ENCODE results near the gene GAS6.

Gene GAS6

GRCh38 chr13:113813749-113814434 is 50.0 kb downstream of the GAS6 start:
- H3K4me1 ChIP-seq, result peaks cover 28 to 50% (median 44%) of the 10 kb centered on the region in 10 experiments
- TF ChIP-seq Cebpa-rat (IDR thresholded peaks at IDR 0.05), result no peak
- H3K4me2 ChIP-seq, result no peak overlapping the region
- H3K27ac ChIP-seq, result no peak overlapping the region
- peaks cover 2 to 19% (median 12%) of the 10 kb centered on the region in 11 experiments; a peak in 21 of 22 replicates for H3K36me3 ChIP-seq
- H3K9ac ChIP-seq, result no peak overlapping the region
- peaks cover 16 to 30% (median 26%) of the 10 kb centered on the region in 11 experiments for H4K20me1 ChIP-seq
- no peak overlapping the region for H3K4me3 ChIP-seq
- peaks cover 0 to 13% (median 0%) of the 10 kb centered on the region in 11 experiments; a peak in 3 of 22 replicates for H3K27me3 ChIP-seq
- H3K9me3 ChIP-seq (replicated peaks in 1 of 11), result peaks cover 14 to 46% (median 22%) of the 10 kb centered on the region in 11 experiments

DNA sequence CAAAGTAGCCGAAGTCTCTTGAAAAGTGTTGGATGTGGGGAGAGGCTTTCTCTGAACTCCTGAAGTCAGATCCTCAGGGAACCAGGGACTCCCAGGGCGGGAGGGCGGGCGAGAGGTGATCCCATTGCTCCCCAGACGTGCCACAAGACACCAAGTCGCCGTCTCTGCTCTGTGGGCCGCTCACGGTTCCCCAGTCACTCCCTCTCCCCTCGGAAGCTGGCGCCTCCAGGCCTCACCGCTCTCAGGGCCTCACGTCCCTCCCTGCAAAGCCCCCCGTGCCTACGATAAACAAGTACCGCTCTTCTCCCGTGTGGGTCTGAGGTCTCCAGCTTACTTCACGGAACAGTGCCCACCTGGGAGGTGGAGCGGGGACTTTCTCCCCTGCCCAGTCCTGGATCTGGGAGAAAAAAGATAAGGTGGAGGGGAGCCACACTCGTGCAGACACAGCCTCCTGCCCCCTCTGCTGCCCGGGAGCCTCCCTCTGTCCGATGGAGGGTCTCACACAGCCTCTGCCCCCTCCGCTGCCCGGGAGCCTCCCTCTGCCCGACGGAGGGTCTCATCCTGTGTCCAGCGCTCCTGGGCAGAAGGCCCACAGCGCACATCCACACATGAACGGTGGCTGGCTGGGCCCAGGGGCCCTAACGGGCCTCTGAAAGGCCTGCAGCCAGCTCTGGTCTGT is 50.7 kb downstream of the GAS6 start:
- Histone ChIP-seq H4K20me1 (peaks cover 9 to 23% (median 19%) of the 10 kb centered on the region in 11 experiments), H3K9me3 (replicated peaks in 1 of 11) (peaks cover 21 to 53% (median 29%) of the 10 kb centered on the region in 11 experiments), H3K27me3 (peaks cover 0 to 20% (median 0%) of the 10 kb centered on the region in 11 experiments; a peak in 3 of 22 replicates), H3K4me2 (no peak overlapping the region), H3K27ac (no peak overlapping the region), H3K4me3 (no peak overlapping the region), H3K9ac (no peak overlapping the region), H3K36me3 (peaks cover 0 to 12% (median 5%) of the 10 kb centered on the region in 11 experiments; a peak in 18 of 22 replicates), H3K4me1 (peaks cover 22 to 43% (median 37%) of the 10 kb centered on the region in 10 experiments)
- TF ChIP-seq Cebpa-rat (IDR thresholded peaks at IDR 0.05), result no peak

GRCh38 chr13:113812178-113813040 is 51.5 kb downstream of the GAS6 start:
- Histone ChIP-seq H3K4me2 (no peak overlapping the region), H3K9ac (no peak overlapping the region), H4K20me1 (peaks cover 1 to 15% (median 11%) of the 10 kb centered on the region in 11 experiments; a peak in 17 of 22 replicates), H3K36me3 (peaks cover 0 to 6% (median 0%) of the 10 kb centered on the region in 11 experiments; a peak in 2 of 22 replicates), H3K4me1 (peaks cover 14 to 40% (median 30%) of the 10 kb centered on the region in 10 experiments), H3K9me3 (replicated peaks in 1 of 11) (peaks cover 28 to 61% (median 37%) of the 10 kb centered on the region in 11 experiments), H3K27ac (no peak overlapping the region), H3K27me3 (peaks cover 0 to 20% (median 0%) of the 10 kb centered on the region in 11 experiments; a peak in 3 of 22 replicates), H3K4me3 (no peak overlapping the region)
- no peak for TF ChIP-seq Cebpa-rat (IDR thresholded peaks at IDR 0.05)

DNA sequence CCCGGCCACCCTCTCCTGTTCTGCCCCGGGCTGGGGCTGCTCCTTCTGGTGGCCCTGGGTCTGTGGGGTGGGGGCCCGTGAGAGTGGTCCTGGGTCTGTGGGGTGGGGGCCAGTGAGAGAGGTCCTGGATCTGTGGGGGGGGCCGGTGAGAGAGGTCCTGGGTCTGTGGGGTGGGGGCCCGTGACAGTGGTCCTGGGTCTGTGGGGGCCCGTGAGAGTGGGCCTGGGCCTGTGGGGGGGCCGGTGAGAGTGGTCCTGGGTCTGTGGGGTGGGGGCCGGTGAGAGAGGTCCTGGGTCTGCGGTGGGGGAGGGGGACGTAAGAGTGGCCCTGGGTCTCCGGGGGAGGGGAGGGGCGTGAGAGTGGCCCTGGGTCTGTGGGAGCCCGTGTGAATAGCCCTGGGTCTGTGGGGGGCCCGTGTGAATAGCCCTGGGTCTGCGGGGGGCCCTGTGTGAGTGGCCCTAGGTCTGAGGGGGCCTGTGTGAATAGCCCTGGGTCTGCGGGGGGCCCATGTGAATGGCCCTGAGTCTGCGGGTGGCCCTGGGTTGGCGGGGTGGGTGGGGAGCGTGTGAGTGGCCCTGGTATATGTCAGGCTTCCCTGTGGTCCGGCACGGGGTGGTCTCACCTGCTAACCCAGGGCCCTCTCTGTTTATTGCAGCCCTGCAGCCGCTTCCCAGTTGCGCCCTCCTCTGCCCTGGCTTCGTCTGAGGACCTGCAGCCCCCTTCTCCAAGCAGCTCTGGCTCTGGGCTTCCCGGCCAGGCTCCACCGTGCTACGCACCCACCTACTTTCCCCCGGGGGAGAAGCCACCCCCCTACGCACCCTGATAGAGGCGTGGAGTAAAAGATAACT is 52.6 kb downstream of the GAS6 start:
- Histone ChIP-seq H3K27me3 (peaks cover 0 to 26% (median 0%) of the 10 kb centered on the region in 11 experiments; a peak in 5 of 22 replicates), H3K27ac (no peak overlapping the region), H3K4me2 (peak overlapping the region in 8 of 11 experiments; percentile 23 to 80 (median 66); a peak in 13 of 22 replicates), H3K9ac (no peak overlapping the region), H3K4me3 (no peak overlapping the region), H3K36me3 (peaks cover 0 to 2% (median 0%) of the 10 kb centered on the region in 11 experiments; a peak in 1 of 22 replicates), H3K9me3 (replicated peaks in 1 of 11) (peaks cover 39 to 72% (median 48%) of the 10 kb centered on the region in 11 experiments), H3K4me1 (peaks cover 6 to 32% (median 21%) of the 10 kb centered on the region in 10 experiments), H4K20me1 (peaks cover 0 to 7% (median 3%) of the 10 kb centered on the region in 11 experiments; a peak in 12 of 22 replicates)
- no peak for TF ChIP-seq Cebpa-rat (IDR thresholded peaks at IDR 0.05)

DNA sequence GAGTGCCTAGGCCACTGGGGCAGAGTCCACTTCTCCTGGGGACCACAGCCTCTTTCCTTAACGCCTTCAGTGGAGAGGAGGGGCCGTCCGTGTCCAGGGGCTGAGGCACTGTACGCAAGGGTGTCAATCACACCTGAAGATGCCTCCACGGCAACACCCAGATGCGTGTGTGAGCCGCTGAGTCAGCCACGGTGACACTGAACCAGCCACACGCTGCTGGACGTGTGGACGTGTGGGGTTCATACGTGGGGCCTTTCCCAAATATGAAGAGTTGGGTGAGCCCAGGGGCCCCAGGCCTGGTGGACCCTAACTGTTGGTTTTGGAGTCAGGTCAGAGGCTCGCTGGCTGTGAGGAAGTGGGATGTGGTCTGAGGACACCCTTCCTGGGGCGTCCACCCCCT is 53.2 kb downstream of the GAS6 start:
- no peak for TF ChIP-seq Cebpa-rat (IDR thresholded peaks at IDR 0.05)
- Histone ChIP-seq H3K4me3 (no peak overlapping the region), H3K4me1 (peaks cover 0 to 26% (median 16%) of the 10 kb centered on the region in 10 experiments; a peak in 16 of 20 replicates), H4K20me1 (0 out of 22 replicates have a peak, but pooled peaks cover 0 to 6% (median 0%) of the 10 kb centered on the region in 11 experiments), H3K9me3 (replicated peaks in 1 of 11) (peaks cover 41 to 74% (median 54%) of the 10 kb centered on the region in 11 experiments), H3K27me3 (peaks cover 0 to 33% (median 5%) of the 10 kb centered on the region in 11 experiments; a peak in 7 of 22 replicates), H3K4me2 (peak overlapping the region in 8 of 11 experiments; percentile 23 to 80 (median 66); a peak in 15 of 22 replicates), H3K36me3 (no peaks in the 10 kb centered on the region; a peak in 1 of 22 replicates), H3K9ac (0 out of 22 replicates have a peak overlapping the region, but pooled peaks of 1 of the 11 experiments have one; percentile 4), H3K27ac (peak overlapping the region in 2 of 11 experiments; percentile 30 to 36; a peak in 1 of 22 replicates)

GRCh38 chr13:113809934-113810333 is 53.9 kb downstream of the GAS6 start:
- H3K9ac ChIP-seq, result no peak overlapping the region
- H3K4me1 ChIP-seq, result peaks cover 0 to 23% (median 14%) of the 10 kb centered on the region in 10 experiments; a peak in 16 of 20 replicates
- H3K27me3 ChIP-seq, result peaks cover 0 to 39% (median 7%) of the 10 kb centered on the region in 11 experiments; a peak in 8 of 22 replicates
- H3K4me2 ChIP-seq, result peak overlapping the region in 8 of 11 experiments; percentile 23 to 80 (median 66); a peak in 14 of 22 replicates
- no peak overlapping the region for H3K27ac ChIP-seq
- H3K4me3 ChIP-seq, result peak overlapping the region in 1 of 10 experiments; percentile 21; a peak in 1 of 20 replicates
- no peak for TF ChIP-seq Cebpa-rat (IDR thresholded peaks at IDR 0.05)
- 0 out of 22 replicates have a peak, but pooled peaks cover 0 to 6% (median 0%) of the 10 kb centered on the region in 11 experiments for H4K20me1 ChIP-seq
- H3K36me3 ChIP-seq, result no peaks in the 10 kb centered on the region; a peak in 2 of 22 replicates
- H3K9me3 ChIP-seq (replicated peaks in 1 of 11), result peaks cover 37 to 67% (median 51%) of the 10 kb centered on the region in 11 experiments
